Measurements from ENCODE around the gene CRNKL1.

CRNKL1 gene

DNA sequence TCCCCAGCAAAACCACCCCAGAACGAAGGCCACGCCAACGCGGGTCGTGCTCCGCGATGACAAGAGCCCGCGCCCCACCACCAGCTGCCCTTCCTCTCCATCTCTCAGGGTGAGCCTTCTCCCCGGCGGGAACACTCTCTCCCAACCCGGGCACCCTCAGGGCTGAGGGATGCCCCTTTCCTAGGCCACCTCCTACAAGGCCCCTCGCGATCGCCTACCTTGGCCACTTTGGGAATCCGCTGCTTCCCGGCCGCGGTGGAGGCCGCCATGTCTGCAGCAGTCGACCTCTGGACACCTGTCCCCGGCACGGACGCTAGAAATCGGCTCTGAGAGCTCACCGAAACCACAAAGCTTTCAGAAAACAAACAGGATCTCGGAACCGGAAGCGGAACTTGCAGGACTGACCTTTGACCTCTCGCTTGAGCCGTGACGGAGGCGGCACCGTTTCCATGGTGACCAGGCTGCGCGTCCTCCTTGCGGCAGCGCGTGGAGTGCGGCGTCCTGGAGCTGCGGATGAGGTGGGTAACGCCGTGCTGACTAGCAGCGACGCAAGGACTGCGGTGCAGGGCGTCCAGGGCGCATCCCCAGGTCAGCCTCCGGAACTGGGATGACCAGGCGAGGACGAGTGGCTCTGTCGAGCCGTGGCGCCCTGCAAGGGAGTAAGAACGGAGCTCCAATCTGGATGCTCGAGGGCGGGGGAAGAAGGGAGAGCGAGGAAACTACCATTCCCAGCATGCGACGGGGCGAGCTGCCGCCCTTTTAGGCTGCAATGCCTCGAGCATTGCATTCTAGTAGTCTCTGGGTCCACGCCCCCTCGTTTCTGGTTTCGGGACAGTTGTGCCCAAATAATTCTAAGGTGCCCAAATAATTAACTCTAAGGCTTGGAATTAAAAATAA lies at the start of gene CRNKL1, which contains the start of gene CFAP61:
Gene CRNKL1, minus strand, starts transcription at position 393 of the 897 bp plus-strand sequence. Its CDS starts 124 bp downstream, at position 269.
Gene CFAP61, plus strand, starts transcription at position 459 of the 897 bp plus-strand sequence. CDS start 4,122 bp downstream, outside the sequence.
- DNase-seq, result peak; percentile 94 to 98

DNA sequence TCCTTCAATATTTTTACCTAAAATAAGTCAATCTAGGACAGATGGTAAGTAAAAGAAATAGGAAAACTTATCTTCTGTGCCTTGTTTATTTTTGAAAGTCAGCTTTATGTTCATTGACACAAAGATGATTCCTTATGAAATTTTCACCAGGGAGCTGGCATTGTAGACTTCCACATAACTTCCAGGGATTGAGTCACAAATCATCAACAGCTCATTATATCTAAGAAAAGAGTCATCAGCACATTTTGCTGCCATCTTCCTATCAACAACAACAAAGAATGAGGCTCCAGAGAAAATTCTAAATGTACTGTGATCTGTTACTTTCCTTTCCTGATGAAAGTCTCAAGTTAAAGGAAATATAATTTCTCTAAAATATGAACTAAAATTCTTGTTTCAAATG lies 48.6 kb upstream of the CRNKL1 start:
- DNase-seq, result no peak

DNA sequence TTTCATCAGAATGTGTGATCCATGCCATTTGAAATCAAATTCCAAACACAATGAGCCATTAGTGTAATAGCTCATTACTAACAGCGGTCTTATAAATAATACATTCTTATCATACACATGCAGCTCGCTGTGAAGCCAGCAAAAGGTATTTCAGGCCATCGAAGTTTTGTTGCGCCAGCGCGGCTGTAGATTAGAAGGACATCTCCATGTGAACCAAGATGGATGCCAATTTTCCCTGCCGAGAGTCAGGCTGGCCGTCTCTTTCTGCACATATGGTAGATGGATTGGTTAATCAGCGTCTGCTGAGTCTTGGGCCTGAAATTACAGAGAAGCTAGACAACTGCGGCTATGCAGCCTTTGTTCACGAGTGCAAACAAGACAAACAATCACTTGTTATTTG lies 44.2 kb upstream of the CRNKL1 start:
- DNase-seq, result peak; percentile 21 to 62

DNA sequence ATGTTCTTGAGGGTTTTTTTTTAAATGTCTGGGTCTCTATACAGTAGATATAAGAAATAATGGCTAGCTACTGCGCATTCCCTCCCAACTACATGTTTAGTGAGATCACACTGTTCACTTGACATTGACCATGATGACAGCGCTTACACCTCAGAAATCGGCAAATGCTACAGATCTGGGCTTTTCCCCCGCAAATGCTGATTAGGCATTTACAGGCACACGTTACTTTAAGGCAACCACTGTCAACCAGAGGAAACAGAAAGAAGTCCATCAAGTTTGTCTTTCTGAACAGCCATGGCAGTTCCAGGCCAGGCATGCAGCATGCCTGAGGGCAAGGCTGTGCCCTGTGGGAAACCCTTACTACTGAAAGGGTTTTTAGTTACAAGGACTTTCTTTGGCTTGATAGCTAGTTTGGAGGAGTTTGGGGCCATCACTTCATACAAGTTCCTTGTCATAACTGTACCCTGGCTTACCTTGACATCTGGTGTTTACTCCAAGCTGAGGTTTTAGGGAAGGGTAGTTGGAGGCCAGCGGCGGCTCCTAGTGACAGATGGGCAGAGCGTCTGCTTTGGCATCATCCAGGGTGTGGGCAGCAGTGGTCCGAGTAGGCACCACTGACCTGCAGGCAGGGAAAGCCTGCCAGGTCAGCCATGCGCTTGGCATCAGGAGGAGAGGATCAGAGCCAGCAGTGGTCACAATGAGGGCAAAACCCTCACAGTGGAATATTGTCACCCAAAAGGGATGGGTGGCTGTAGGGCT lies 43.0 kb upstream of the CRNKL1 start:
- DNase-seq, result peak; percentile 86 to 95

DNA sequence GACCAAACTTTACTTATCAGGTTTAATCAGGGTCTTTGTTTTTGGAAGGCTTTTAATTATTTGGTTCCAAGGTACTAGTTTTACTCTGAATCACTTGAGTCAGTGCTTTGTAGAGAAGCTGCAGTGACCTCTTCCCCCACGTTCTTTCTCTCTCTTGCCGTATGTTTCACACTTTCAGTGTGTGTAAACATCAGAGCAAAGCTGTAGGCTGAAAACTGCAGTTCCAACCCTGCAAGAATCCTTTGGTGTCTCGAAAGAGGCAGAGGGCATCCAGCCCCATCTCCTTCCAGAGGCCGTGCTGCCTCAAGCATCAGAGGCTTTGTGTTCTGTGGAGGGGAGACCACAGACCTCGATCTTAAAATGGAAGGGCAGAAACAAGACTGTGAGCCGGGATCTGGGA lies 42.1 kb upstream of the CRNKL1 start:
- DNase-seq, result no peak

DNA sequence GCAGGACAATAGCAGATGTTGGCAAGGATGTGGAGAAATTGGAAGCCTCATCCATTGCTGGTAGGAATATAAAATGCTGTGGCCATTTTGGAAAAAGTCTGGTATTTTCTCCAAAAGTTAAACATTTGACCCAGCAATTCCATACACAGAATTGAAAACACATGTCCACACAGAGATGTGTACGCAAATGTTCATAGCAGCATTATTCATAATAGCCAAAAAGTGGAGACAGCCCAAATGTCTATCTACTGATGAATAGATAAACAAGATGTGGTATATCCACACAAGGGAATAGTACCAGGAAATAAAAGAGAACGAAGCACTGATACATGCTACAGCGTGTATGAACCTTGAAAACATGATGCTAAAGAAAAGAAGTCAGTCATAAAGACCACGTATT lies 40.6 kb upstream of the CRNKL1 start:
- DNase-seq, result no peak

DNA sequence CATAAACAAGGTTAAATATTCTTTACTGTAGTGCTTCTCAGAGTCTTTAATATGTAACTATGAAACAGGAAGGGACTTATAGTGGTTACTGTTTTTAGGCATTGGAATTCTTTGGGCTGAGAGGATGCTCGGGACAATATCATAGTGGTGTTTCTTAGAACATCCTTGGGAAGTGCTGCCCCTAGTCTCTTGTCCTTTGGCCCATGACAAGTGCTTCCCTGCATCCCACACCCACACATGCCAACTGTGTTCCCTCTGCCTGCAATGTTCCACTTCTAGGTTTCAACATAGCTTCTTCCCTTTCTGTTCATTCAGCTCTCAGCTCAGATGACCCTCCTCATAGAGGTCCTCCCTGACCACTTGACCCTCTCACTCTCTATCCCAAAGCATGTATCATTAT lies 37.7 kb upstream of the CRNKL1 start:
- no peak for DNase-seq

DNA sequence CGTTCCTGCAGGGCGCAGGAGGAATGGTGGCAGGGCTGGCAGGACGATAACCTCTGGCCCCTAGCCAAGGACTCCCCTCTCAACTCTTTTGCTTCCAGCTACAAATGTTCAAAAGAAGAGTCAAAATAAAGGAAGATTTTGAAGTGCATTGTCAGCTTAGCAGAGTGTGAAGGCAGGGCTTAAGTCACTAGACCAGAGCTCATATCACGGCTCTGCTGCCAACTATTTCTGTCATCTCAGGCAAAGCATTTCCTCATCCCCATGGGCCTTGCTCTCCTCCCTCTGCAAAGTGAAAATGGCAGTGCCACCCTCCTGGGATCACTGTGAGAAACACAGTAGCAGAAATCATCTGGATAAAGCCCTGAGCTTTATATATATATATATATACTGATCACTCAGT lies 36.8 kb upstream of the CRNKL1 start:
- DNase-seq, result no peak

DNA sequence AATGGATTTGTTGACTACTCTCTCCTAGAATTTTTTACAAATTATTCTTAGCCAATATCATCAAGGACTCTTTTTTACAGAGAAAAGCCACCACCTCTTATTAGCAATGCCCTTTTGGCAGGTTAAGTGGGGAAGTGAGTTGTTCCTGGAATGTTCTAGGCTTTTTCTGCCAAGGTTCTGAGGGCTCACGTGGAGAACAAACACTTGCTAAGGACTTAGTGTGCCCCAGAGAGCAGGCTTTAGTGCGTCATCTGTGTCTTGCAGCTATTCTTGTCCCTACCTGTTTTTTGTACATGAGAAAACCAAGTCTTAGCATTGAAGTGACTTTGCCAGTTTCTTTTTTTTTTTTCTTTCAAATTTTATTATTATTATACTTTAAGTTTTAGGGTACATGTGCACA lies 33.5 kb upstream of the CRNKL1 start:
- DNase-seq, result no peak

DNA sequence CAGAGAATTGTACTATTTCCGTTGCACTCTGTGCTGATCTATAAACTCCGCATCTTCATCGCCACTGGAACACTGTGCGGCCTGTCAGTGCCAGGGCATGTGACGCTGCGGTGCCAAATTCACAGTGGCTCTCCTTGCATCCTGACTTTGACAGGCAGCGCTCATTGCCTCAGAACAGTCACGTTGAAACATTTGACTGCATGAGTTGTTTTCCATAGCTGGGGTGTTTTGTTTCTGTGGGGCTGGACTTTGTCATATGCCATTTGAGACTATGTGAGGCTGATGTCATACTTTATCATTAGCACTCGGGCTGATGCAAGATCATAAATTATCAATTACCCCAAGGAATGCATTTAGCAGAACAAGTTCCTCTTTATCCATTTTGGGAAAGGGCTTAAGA lies 32.8 kb upstream of the CRNKL1 start:
- no peak for DNase-seq

DNA sequence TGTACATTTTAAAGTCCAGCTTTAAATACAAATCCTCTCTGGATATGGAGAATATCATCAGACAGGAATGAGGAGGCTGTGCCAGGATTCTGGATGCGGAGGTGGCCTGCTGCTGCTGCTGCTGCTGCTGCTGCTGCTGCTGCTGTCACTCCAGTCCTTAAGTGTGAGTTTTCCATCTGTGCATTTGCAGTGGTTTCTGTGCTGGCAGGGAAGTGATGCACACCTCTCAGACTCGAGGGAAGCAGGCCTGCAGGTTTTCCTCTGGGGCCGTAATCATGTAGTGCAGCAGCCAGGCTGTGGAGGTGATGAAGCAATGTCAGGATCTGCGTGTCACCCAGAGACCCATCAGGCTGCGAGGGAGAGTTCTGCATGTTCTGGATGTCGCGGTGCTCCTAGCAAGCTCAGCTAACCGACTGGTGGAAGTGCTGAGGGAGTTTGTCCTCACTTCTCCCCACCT lies 32.1 kb upstream of the CRNKL1 start:
- DNase-seq, result peak; percentile 83 to 90

DNA sequence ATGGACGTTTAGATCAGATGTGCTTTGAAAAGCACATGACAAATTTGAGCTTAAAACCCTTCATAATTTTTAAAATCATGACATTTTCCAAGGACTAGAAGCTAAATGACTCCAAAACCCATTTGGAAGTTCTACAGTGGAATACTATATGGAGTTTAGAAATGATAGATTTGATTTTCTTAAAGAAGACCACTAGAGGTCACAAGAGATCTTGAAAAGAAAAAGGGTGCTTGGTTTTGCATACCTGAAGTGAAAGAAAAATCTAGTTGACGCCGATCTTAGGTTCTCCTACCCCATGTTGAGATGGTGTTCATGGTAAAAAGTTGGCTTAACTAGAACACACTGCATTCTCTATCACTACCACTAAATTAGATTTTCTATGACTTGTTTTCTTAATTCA lies 31.5 kb upstream of the CRNKL1 start:
- DNase-seq, result peak; percentile 71 to 90

DNA sequence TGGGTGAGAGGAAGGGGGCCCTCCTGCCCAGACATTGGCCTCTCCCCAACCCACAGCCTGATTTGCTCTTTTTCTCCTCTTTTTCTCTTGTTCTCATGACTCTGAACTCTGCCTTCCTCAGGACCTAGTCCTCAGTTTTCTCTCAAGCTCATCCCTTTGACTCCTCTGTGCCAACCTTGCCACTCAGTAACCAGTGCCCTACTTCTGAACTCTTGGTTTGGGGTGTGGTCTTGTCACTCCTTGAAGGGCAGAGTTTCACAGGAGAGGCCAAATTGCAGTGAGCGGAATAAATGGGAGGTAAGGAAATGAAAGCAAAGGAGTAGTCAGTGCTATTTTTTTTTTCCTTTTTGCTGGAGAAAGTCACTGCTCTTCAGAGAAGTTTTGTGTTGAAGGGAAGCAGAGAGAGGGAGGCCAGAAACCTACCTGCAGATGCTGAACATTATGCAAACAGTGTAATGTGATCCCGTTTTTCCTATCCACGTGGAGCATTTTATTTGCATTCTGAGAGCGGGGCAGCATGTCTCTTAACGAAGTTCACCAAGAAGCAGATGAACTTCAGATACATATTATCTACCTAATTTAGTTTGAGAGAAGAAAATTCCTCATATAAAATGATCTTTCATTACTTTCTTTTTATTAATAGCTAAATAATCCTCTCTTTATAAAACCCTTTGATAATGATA lies 27.0 kb upstream of the CRNKL1 start:
- DNase-seq, result peak; percentile 58 to 70

DNA sequence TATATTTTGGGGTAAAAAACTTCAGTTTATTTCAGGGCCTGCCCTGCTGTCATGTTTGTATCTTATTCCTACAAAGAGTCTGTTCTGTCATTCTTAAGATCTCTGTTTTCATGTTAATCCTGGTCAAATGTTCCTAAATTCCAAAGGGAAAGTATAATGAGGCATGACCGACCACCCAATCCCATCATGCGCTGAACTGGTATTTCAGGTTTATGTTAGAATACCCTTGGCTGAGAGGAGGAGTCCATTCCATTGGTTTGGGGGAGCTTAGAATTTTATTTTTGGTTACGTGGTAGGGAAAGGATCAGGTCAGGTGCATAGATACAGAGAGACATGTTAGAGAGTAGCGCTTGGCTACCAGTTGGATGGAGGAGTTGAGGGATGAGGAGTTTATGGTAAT lies 25.8 kb upstream of the CRNKL1 start:
- DNase-seq, result no peak

DNA sequence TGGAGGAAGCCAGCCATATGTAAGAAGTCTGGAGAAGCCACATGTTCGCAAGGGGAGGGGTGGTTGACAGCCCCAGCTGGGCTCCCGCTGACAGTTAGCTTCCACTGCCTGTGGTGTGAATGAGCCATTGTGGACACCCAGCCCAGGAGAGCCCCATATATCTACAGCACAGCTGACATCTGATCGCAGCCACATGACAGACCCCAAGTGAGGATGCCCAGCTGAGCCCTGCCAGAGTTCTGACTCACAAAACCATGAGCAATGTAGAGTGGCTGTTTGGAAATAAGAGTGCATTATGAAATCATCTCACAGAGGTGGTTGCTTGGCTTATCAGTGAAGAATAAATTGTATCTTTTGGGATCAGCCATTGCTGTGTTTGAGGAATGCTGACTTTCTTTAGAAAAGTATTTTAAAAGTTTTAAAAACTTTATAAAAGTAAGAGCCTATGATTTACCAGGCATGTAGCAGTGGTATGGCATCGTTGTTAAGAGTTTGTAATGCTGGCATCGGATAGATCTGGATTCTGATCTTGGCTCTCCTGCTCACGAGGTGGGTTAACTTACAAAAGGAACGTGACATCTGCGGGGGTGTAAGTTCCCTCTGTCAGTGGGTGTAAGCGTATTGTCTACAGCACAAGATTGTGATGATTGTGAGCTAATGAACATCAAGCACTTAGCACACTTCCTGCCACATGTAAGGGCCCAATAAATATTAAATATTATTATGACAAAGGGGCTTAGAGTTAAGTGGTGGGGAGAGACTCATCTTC lies 24.2 kb upstream of the CRNKL1 start:
- peak in 1 of 2 experiments; percentile 26 for DNase-seq

DNA sequence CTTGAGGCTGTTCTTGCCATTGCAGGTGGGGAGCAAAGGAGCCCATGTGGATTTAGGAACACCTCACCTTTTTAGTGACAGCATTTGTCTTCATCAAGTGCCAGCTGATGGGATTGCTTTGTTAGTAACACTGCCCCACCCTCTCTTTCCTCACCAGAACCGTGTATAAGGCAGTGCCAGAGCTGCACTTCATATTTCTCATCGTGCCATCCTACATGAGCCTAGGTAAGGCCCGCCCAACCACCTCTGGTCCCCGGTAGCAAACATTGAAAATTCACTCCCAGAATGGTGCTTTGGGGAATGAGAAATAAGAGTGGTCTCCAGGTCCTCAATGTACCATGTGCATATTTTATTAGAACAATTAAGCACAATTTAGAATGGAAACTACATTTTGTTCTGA lies 22.8 kb upstream of the CRNKL1 start:
- DNase-seq, result peak in 1 of 2 experiments; percentile 21

DNA sequence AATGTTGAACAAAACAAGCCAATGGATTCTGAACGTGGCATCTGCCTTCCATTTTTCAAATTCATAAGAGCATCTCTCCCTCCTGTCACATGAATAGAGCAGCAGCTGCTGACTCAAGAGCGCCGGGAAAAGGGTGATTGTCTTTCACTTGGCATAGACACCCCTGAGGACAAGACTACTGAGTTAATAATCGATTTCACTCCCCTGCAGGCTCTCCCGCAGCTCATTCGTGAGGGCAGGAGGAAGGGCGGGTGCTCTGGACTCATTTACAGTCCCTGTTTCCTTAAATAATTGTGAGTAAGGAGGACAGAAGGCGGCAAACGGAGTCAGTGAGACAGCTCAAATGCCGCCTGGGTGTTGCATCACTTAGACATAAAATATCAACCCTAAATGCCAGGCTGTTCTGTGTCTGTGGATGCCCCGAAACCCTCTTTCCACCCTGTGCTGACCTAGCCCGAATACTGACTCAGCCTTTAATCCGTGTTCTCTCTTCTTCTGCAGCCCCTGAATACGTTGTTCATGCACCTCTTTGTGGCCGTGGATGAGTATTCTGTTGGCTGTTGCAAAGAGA lies 21.6 kb upstream of the CRNKL1 start:
- peak; percentile 84 to 93 for DNase-seq

DNA sequence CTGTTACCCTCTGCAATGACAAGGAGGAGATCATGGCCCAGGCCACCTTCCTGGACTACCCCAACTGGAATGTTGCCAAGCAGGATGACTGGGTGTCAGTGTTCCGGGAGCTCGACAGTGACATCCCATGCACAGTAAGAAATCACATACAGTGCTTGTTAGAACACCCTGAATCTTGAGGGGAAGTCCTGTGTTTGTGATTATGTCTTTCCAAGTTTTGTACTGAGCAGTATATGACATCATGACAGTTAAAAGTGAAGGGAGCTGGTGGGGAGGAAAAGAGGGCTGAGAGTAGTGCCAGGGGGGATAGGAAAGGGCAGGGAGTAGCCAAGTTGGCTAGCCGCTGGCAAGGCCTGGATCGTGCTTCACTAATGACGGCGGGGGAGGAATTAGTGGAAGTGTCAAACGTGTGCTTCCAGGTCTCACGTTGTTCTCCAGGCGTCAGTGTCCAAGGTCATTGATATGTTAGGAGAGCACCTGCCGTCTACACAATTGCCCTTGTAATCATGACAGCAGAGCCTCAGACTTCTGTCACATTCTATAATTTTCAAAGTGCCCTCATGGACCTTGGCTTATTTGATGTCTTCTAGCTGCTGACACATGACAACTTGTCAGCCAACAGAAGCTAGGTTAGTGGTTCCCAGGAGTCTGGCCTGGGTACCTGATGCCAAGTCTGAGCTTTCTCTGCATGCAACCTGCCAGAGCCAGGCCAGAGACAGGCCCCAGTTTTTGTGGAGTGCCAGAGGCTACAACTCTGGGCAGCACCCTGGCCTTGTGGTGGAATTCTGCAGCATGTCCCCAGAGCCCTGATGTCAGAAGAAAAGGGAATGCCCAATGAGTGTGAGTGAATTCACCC lies 18.8 kb upstream of the CRNKL1 start:
- DNase-seq, result no peak

DNA sequence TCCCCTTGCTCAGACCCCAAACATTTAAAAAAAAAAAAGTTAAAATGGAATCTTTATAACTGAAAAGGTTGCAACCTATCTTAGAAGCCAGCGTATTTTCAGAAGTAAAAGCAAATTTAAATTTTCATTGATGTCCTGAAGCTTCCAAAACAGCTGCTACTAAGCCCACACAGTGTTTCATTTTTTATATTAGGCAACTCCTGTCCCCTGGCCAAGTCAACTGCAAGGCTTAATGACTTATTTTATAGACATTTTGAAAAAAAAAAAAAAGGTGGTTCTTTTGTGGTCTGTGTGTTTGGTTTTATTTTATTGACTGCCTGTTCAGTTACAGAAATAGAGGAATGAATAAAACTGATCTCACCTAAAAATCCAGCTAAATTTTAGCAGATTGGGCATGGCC lies 13.1 kb upstream of the CRNKL1 start:
- DNase-seq, result no peak

DNA sequence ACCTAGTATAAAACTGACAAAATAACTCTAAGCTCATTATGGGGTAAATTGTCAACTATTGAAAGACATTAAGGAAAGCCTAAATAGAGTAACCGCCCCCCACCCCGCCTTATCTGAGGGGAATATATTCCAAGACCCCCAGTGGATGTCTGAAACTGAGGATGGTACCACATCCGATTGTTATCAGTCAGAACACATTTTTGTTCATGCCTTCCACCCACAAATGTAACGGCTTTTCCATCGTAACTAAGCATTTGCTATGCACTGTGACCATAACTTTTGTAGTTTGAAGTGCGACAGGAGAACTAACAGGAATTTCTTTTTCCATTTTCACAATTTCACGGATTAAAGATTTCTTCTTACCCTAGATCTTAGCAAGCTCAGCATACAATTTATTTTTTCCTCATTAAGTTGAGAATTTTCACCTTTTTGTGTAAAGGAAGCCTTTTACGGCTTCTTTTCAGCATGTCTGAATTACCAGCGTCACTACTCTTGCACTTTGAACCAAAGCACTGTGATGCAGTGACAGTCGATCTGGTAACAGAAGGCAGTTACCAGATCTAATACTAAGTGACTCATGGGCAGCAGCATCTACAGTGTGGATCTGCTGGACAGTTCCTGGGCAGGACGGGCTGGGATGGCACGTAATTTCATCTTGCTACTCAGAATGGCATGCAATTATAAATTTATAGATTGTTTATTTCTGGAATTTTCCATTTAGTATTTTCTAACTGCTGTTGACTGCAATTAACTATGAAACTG lies 11.9 kb upstream of the CRNKL1 start:
- no peak for DNase-seq
